NB4 (cell line): Measurements from ENCODE around the gene POLR2L.

Experiments used
- DNase-seq: peaks from one replicate; pipeline ENCODE4 v3.0.0; 2010; ENCODE audit warnings: low read depth
- H3K4me3 ChIP-seq: one replicate; pipeline ENCODE4 v1.5.1; 2011; ENCODE audit warnings: mild to moderate bottlenecking, low read depth, low read length, moderate library complexity
- CTCF ChIP-seq: IDR thresholded peaks from one replicate; pipeline ENCODE4 v1.5.1; 2012; ENCODE audit warnings: low read depth, low read length
- MAX ChIP-seq: IDR thresholded peaks from 2 replicates; pipeline ENCODE4 v1.6.1; 2011; ENCODE audit warnings: low read depth, low read length
- MYC ChIP-seq: IDR thresholded peaks from 2 replicates; pipeline ENCODE4 v1.6.1; 2011; ENCODE audit warnings: low read depth, low read length
- POLR2A ChIP-seq: IDR thresholded peaks from 2 replicates; pipeline ENCODE4 v1.6.1; 2011; ENCODE audit warnings: mild to moderate bottlenecking; ENCODE audit not compliant: insufficient read length; ENCODE audit errors: extremely low read depth

The POLR2L gene

GRCh38 chr11:824942-825341 is 17.4 kb downstream of the POLR2L start:
- no peak for DNase-seq
- no peak overlapping the region for H3K4me3 ChIP-seq
- TF ChIP-seq MYC: no peak
- no peak for TF ChIP-seq CTCF
- no peak for TF ChIP-seq MAX
- TF ChIP-seq POLR2A: no peak

- no peak for DNase-seq
- no peak overlapping the region for H3K4me3 ChIP-seq
Observed at GRCh38 chr11:824292-824880, 17.9 kb downstream of the POLR2L start.

GRCh38 chr11:823441-824291 is 18.7 kb downstream of the POLR2L start:
- no peak for DNase-seq
- no peak for TF ChIP-seq MAX
- no peak for TF ChIP-seq POLR2A
- no peak for TF ChIP-seq MYC
- no peak for TF ChIP-seq CTCF
- no peak overlapping the region for H3K4me3 ChIP-seq

More at GRCh38 chr11:824292-824880, 17.9 kb downstream of the POLR2L start:
- TF ChIP-seq MYC (no peak), POLR2A (no peak), CTCF (no peak), MAX (no peak)

DNA sequence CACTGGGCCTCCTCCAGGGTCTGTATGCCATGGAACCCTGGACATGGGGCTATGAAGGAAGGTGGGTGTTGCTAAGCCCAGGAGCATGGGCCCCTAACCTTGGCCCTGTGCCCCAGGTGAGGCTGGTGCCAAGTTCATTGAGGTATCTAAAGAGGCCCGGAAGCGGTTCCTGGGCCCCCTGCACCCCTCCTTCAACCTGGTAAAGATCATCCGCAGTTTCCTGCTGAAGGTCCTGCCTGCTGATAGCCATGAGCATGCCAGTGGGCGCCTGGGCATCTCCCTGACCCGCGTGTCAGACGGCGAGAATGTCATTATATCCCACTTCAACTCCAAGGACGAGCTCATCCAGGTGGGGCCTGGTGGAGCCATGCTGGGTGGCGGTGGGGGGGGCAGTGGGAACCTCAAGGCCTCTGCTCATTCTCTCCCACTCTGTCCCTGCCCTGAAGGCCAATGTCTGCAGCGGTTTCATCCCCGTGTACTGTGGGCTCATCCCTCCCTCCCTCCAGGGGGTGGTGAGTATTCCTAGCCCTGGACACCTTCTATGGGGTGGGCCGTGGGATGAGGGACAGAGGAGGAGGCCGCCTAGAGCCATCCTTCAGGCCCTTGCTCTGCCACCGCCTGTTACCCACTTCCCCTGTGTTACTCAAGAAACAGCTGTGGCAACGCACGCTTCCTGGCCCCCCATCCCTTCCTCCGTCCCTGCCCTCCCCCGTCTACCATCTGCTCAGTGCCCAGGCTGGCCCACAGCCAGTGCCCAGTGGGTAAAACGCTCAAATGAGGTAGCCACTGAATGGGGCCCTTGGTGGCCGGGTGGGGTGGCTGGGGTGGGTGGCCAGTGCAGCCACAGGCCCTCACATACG is 20.6 kb downstream of the POLR2L start:
- peak; percentile 73 for DNase-seq
- peak overlapping the region; percentile 68 for H3K4me3 ChIP-seq
- peak; percentile 50; the same call in 1 of the 2 replicates for TF ChIP-seq MYC
- peak; percentile 58 for TF ChIP-seq MAX
- TF ChIP-seq POLR2A: no peak
- TF ChIP-seq CTCF: no peak

DNA sequence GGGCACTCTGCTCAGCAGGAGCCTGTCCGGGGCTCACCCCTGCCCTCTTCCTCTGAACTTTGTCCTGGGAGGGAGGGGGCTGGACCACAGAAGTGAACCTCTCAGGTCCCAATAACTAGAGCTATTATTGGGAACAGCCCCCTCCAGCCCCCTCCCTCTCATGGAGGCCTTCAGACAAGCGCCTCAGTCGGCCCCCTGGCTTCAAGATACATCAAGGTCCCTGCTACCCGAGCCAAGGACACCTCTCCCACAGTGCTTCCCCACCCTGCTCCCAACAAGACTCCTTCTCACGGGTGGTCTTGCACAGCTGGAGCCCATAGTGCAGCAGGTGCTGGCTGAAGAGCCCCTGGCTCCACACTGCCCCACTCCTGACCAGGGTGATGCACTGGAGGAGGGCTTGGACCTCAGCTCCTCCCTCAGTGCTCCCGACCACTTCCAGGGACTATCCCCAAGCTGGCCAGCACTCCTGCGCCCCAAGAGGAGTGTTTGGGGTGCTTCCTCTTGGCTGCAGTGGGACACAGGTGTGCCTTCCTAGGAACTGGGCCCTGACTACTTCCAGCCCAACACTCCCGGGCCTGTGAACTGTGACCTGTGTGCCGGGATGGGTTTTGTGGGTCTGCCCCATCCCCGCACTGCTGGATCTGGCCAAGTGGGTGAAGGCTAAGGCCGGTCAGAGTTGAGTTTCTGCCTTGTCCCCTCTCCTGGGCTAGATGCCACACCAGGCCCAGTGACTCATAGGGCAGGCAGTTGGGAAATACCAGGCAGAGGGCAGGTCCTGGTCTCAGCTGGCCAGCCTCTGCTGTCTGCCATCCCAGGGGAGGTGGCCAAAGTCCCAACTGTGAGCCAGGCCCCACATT is 21.4 kb downstream of the POLR2L start:
- H3K4me3 ChIP-seq: peak overlapping the region; percentile 68
- TF ChIP-seq MYC (no peak), CTCF (no peak), POLR2A (no peak), MAX (no peak)
- DNase-seq: peak; percentile 61
